Activated T-cell treated with anti-CD3 and anti-CD28 coated beads for 1 hour (primary cell): ENCODE data around the gene SEC14L5.

Source experiments
- DNase-seq: peaks from one replicate; pipeline ENCODE4 v3.0.0-alpha.2; 2020; ENCODE audit warnings: low read depth

The SEC14L5 gene

GRCh38 chr16:4987580-4988374 is 29.6 kb downstream of the SEC14L5 start:
- DNase-seq = no peak

- DNase-seq = no peak
These were observed 30.5 kb downstream of the SEC14L5 start for GRCh38 chr16:4988647-4989046.

- DNase-seq = no peak
These were observed 31.4 kb downstream of the SEC14L5 start for GRCh38 chr16:4989391-4990006.

- no peak for DNase-seq
These were observed 32.3 kb downstream of the SEC14L5 start for GRCh38 chr16:4990415-4990814.

- DNase-seq = no peak
These were observed 33.6 kb downstream of the SEC14L5 start for GRCh38 chr16:4991754-4992153.

- DNase-seq = no peak
These were observed 36.7 kb downstream of the SEC14L5 start for GRCh38 chr16:4994719-4995434.

GRCh38 chr16:5000573-5001001 is 42.5 kb downstream of the SEC14L5 start:
- no peak for DNase-seq

- DNase-seq = no peak
These were observed 43.4 kb downstream of the SEC14L5 start for GRCh38 chr16:5001571-5001970.

- DNase-seq = no peak
These were observed 43.9 kb downstream of the SEC14L5 start for GRCh38 chr16:5001986-5002385.

GRCh38 chr16:5002699-5003143 is 44.6 kb downstream of the SEC14L5 start:
- DNase-seq = no peak

- DNase-seq = no peak
These were observed 45.1 kb downstream of the SEC14L5 start for GRCh38 chr16:5003211-5003610.

- no peak for DNase-seq
These were observed 45.7 kb downstream of the SEC14L5 start for GRCh38 chr16:5003828-5004227.

GRCh38 chr16:5004311-5004710 is 46.2 kb downstream of the SEC14L5 start:
- no peak for DNase-seq

GRCh38 chr16:5005916-5006315 is 47.8 kb downstream of the SEC14L5 start:
- DNase-seq = no peak

GRCh38 chr16:5006348-5007193 is 48.4 kb downstream of the SEC14L5 start:
- DNase-seq = no peak

GRCh38 chr16:5007256-5007655 is 49.1 kb downstream of the SEC14L5 start:
- DNase-seq = no peak

GRCh38 chr16:5008311-5008731 is 50.2 kb downstream of the SEC14L5 start:
- DNase-seq = no peak

- DNase-seq = no peak
These were observed 52.6 kb downstream of the SEC14L5 start for GRCh38 chr16:5010576-5011329.

GRCh38 chr16:5011637-5012036 is 53.5 kb downstream of the SEC14L5 start:
- no peak for DNase-seq

GRCh38 chr16:5012887-5013286 is 54.8 kb downstream of the SEC14L5 start:
- no peak for DNase-seq

- no peak for DNase-seq
These were observed 57.2 kb downstream of the SEC14L5 start for GRCh38 chr16:5015351-5015750.
